ENCODE measurements around the gene MT2A.

MT2A gene

DNA sequence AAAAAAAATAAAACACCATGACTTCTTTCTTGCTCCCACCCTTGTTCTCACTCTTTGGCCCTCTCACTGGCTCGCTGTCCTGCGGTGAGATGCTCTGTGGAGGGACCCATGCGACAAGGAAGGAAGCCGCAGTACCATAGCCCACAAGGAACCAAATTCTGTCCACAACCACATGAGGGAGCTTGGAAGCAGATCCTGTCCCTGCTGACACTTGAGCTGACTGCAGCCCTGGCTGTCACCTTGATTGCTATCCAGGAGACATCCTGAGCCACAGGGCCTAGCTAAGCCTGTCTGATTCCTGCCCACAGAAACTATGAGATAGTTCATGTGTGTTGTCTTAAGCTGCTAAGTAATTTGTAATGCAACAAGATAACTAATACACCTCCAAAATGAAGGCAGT, 4.8 kb upstream of the MT2A start:
- Histone ChIP-seq H3K27ac (ENCODE audit: low read depth, low read length) (no peak overlapping the region), H3K27me3 (ENCODE audit: control insufficient read depth in 1 of 2, insufficient read depth in 2 of 2, low read length in 2 of 2) (no peaks in the 10 kb centered on the region), H3K9me3 (ENCODE audit: low read length) (no peaks in the 10 kb centered on the region), H3K9ac (ENCODE audit: low read length) (no peak overlapping the region), H3K36me3 (ENCODE audit: insufficient read depth, low read length) (no peaks in the 10 kb centered on the region), H3K4me1 (ENCODE audit: insufficient read depth, low read length) (peaks cover 21% of the 10 kb centered on the region), H3K4me3 (ENCODE audit: low read depth in 1 of 2, low read length in 2 of 2) (no peak overlapping the region)

DNA sequence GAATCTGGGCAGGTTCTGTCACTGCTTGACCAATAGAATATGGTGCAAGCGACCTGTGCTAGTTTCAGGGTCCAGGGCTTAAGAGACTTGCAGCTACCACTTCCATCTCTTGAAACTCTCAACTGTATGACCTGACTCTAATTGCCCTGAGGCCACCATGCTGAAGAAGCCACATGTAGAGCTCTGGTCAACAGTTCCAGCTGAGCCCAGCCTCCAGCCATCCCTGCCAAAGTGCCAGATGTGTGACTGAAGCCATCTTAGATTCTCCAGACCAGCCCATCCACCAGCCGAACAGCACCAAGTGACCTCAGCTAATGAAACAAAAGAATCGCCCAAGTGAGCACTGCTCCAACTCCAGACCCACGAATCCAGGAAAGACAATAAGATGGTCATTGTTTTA, 3.4 kb upstream of the MT2A start:
- no peak overlapping the region for H3K4me3 ChIP-seq (ENCODE audit: low read depth in 1 of 2, low read length in 2 of 2)
- H3K27ac ChIP-seq (ENCODE audit: low read depth, low read length) = no peak overlapping the region
- no peak overlapping the region for H3K9ac ChIP-seq (ENCODE audit: low read length)
- peaks cover 28% of the 10 kb centered on the region for H3K4me1 ChIP-seq (ENCODE audit: insufficient read depth, low read length)
- no peaks in the 10 kb centered on the region for H3K27me3 ChIP-seq (ENCODE audit: control insufficient read depth in 1 of 2, insufficient read depth in 2 of 2, low read length in 2 of 2)
- H3K9me3 ChIP-seq (ENCODE audit: low read length) = no peaks in the 10 kb centered on the region
- no peaks in the 10 kb centered on the region for H3K36me3 ChIP-seq (ENCODE audit: insufficient read depth, low read length)

DNA sequence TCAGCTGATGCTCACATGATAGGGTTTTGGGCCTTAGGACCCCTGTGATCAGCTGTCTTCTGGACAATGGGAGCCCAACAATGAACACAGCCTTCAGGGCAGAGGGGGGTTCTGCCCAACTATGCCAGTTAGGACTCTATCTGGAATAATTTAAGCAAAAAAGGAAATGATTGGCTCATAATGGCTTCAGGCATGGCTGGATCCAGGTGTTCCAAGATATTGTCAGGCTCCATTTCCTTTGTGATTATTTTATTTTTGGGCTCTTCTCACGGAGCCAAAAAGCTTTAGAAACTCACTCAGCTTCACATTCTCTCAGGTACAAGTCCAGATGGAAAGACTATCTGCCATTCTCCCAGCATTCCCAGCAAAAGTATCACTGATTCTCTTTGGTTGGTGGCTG, 2.9 kb upstream of the MT2A start:
- Histone ChIP-seq H3K9me3 (ENCODE audit: low read length) (no peaks in the 10 kb centered on the region), H3K27me3 (ENCODE audit: control insufficient read depth in 1 of 2, insufficient read depth in 2 of 2, low read length in 2 of 2) (no peaks in the 10 kb centered on the region), H3K9ac (ENCODE audit: low read length) (no peak overlapping the region), H3K27ac (ENCODE audit: low read depth, low read length) (no peak overlapping the region), H3K4me3 (ENCODE audit: low read depth in 1 of 2, low read length in 2 of 2) (no peak overlapping the region), H3K4me1 (ENCODE audit: insufficient read depth, low read length) (peaks cover 33% of the 10 kb centered on the region), H3K36me3 (ENCODE audit: insufficient read depth, low read length) (no peaks in the 10 kb centered on the region)

DNA sequence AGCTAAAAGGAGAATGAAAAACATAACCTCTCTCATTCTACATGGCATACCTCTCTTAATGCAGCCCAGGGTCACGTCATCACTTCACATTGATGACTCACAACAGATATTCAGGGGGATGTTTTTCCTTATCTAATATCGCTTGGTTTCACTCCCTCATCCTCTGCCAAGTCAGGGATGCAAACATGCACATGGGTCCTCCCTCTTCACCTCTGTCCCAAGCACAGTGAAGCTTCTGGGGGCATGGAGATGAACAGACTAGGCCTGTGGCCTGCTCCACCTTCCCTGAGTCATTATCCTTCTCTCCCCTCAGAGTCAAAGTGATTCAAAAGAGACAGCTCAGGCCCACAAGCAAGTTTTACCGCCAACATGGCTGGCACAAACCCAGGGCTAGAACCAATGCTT, 2.3 kb upstream of the MT2A start:
- Histone ChIP-seq H3K4me3 (ENCODE audit: low read depth in 1 of 2, low read length in 2 of 2) (no peak overlapping the region), H3K9me3 (ENCODE audit: low read length) (no peaks in the 10 kb centered on the region), H3K9ac (ENCODE audit: low read length) (no peak overlapping the region)

DNA sequence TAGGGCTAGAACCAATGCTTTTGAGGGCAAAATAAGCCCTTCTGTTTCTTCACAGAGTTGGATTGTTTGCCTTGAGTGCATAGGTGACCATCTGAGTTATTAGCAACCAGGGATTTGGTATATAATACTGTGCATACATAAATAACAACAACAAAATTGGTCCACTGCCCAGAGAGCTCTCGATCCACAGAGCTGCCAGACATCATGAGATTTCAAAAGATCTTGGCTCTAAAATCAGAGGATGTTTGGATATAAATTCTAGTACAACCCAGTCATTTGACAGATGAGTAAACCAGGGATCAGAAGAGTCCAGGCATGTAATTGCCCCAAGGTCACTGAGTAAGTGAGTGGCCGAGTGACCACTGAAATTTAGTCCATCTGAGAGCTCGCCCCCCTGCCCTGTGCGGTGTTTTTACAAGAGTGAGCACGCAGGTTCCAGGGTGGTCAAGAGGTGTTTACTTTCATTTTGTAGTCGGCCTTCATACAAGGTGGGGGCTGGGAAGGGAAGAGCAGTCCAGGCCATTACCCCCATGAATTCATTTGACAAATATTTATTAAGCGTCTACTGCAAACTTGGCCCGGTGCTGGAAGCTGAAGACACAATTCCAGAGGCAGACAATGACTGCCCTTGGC, 1.8 kb upstream of the MT2A start:
- H3K4me1 ChIP-seq (ENCODE audit: insufficient read depth, low read length) = peaks cover 39% of the 10 kb centered on the region
- no peaks in the 10 kb centered on the region for H3K27me3 ChIP-seq (ENCODE audit: control insufficient read depth in 1 of 2, insufficient read depth in 2 of 2, low read length in 2 of 2)
- H3K27ac ChIP-seq (ENCODE audit: low read depth, low read length) = peak overlapping the region; percentile 95
- H3K4me3 ChIP-seq (ENCODE audit: low read depth in 1 of 2, low read length in 2 of 2) = no peak overlapping the region
- no peaks in the 10 kb centered on the region for H3K36me3 ChIP-seq (ENCODE audit: insufficient read depth, low read length)
- no peak overlapping the region for H3K9ac ChIP-seq (ENCODE audit: low read length)
- H3K9me3 ChIP-seq (ENCODE audit: low read length) = no peaks in the 10 kb centered on the region

More for the DNA sequence above, 2.3 kb upstream of the MT2A start:
- Histone ChIP-seq H3K4me1 (ENCODE audit: insufficient read depth, low read length) (peaks cover 38% of the 10 kb centered on the region), H3K36me3 (ENCODE audit: insufficient read depth, low read length) (no peaks in the 10 kb centered on the region), H3K27me3 (ENCODE audit: control insufficient read depth in 1 of 2, insufficient read depth in 2 of 2, low read length in 2 of 2) (no peaks in the 10 kb centered on the region), H3K27ac (ENCODE audit: low read depth, low read length) (peak overlapping the region; percentile 95)

DNA sequence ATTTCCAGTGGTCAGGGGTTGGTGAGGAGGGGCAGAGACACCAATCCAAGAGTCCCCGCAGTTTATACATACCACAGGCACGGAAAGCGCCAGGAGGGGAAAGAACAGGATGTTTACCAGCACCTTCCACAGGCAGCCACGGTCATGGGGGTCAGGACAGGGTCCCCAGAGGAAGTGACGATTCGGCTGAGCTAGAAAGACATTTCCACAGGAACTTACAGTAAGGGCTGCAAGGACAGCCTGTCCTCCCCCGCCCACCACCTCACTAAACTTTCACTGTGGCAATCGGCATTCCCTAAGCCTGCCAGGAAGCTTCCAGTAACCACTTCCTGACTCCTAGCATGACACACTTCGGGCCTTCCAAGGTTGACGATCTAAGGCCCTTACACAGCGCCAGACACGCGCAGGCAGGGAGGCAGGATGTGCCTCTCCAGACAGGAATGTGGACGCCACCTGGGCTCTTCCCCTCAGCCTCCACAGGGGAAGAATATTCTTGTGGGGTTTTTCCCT, 1.2 kb upstream of the MT2A start:
- Histone ChIP-seq H3K27ac (ENCODE audit: low read depth, low read length) (peak overlapping the region; percentile 95), H3K4me3 (ENCODE audit: low read depth in 1 of 2, low read length in 2 of 2) (no peak overlapping the region), H3K9ac (ENCODE audit: low read length) (peak overlapping the region; percentile 68), H3K9me3 (ENCODE audit: low read length) (no peaks in the 10 kb centered on the region), H3K27me3 (ENCODE audit: control insufficient read depth in 1 of 2, insufficient read depth in 2 of 2, low read length in 2 of 2) (no peaks in the 10 kb centered on the region), H3K4me1 (ENCODE audit: insufficient read depth, low read length) (peaks cover 41% of the 10 kb centered on the region), H3K36me3 (ENCODE audit: insufficient read depth, low read length) (no peaks in the 10 kb centered on the region)

DNA sequence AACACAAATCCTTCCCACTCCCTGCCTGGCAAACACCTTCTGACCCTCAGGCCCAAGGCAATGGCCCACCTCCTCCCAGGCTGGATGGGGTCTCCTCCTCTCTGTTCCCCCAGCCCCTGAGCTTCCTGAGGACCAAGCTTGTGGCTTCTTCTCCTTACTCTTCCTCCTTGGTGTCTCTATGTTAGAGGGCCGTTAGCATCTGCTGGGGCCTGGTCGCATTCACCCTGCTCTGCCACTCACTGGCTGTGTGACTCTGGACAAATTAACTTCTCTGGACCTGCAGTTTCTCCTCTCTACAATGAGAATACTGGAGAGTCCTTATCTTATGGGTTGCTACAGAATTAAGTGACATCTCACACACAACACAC, 725 bp upstream of the MT2A start:
- Histone ChIP-seq H3K4me1 (ENCODE audit: insufficient read depth, low read length) (peaks cover 41% of the 10 kb centered on the region), H3K4me3 (ENCODE audit: low read depth in 1 of 2, low read length in 2 of 2) (peak overlapping the region; percentile 29 to 42), H3K27me3 (ENCODE audit: control insufficient read depth in 1 of 2, insufficient read depth in 2 of 2, low read length in 2 of 2) (no peaks in the 10 kb centered on the region), H3K9ac (ENCODE audit: low read length) (peak overlapping the region; percentile 68), H3K9me3 (ENCODE audit: low read length) (no peaks in the 10 kb centered on the region), H3K36me3 (ENCODE audit: insufficient read depth, low read length) (no peaks in the 10 kb centered on the region), H3K27ac (ENCODE audit: low read depth, low read length) (peak overlapping the region; percentile 95)

DNA sequence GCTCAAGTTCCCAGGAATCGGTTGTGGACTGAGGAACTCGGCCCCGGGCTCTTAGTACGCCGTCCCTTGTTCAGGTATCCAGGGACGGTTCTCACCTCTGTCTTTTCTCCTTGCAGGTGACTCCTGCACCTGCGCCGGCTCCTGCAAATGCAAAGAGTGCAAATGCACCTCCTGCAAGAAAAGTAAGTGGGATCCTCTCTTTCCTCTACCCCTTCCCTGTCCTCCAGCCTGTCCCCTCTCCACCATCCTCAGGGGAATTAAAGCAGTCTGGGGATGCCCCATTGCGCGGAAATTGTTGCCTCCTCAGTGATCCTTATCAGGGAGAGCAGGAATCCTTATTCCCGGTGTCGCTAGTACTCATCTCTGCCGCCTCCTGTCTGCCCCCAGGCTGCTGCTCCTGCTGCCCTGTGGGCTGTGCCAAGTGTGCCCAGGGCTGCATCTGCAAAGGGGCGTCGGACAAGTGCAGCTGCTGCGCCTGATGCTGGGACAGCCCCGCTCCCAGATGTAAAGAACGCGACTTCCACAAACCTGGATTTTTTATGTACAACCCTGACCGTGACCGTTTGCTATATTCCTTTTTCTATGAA, 585 bp downstream of the MT2A start:
- Histone ChIP-seq H3K9ac (ENCODE audit: low read length) (peak overlapping the region; percentile 49), H3K4me1 (ENCODE audit: insufficient read depth, low read length) (peaks cover 41% of the 10 kb centered on the region), H3K9me3 (ENCODE audit: low read length) (no peaks in the 10 kb centered on the region), H3K27me3 (ENCODE audit: control insufficient read depth in 1 of 2, insufficient read depth in 2 of 2, low read length in 2 of 2) (no peaks in the 10 kb centered on the region), H3K36me3 (ENCODE audit: insufficient read depth, low read length) (no peaks in the 10 kb centered on the region), H3K4me3 (ENCODE audit: low read depth in 1 of 2, low read length in 2 of 2) (peak overlapping the region; percentile 67 to 72), H3K27ac (ENCODE audit: low read depth, low read length) (peak overlapping the region; percentile 84)

DNA sequence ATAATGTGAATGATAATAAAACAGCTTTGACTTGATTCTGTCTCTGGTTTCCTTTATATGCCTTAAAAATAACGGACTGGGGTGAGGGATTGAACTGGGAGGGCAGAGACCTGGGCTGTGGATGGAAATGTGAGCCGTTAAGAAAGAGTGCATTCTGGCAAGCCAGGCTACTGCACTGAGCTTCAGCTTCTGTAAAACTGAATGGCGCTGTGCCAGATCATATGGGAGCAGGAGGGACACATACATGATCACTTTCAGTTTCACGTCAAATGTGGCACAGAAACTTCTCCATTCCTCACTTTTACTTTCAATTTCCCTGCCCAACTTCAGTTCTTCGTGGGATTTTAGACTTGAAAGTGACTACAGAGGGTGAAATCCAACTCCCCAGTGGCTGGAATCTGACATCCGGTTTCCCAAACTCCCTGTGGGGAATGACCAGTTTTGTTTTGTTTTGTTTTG, 1.1 kb downstream of the MT2A start:
- Histone ChIP-seq H3K36me3 (ENCODE audit: insufficient read depth, low read length) (no peaks in the 10 kb centered on the region), H3K4me3 (ENCODE audit: low read depth in 1 of 2, low read length in 2 of 2) (peak overlapping the region; percentile 67 to 72), H3K9me3 (ENCODE audit: low read length) (no peaks in the 10 kb centered on the region), H3K27ac (ENCODE audit: low read depth, low read length) (peak overlapping the region; percentile 84), H3K9ac (ENCODE audit: low read length) (peak overlapping the region; percentile 49), H3K4me1 (ENCODE audit: insufficient read depth, low read length) (peaks cover 41% of the 10 kb centered on the region), H3K27me3 (ENCODE audit: control insufficient read depth in 1 of 2, insufficient read depth in 2 of 2, low read length in 2 of 2) (no peaks in the 10 kb centered on the region)

DNA sequence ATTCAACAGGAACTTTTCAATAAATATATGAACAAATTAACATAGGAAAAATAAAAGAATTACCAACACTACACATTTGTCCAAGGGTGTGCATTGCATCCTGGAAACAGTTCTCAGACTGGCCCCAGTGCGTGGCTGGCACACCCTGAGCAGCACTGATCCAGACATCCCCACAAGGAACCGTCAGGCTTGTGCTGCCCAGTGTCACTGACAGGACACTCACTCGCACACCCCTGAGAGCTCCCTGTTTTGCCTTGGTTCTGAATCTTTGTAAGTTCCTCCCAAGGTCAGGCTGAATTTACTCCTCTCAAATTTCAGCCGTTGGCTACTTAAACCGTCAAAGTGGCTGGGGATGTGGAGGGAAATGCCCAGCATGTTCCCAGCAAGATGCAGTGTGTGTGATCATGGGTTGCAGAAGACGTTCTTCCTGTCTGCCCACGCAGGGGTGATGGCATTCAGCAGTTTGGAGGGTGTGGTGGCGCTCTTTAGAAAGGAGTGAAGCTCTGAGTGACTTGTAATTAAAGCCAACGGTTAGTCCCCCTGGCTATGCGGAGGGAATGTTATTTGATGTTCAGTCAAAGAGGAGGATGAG, 1.7 kb downstream of the MT2A start:
- Histone ChIP-seq H3K9me3 (ENCODE audit: low read length) (no peaks in the 10 kb centered on the region), H3K9ac (ENCODE audit: low read length) (peak overlapping the region; percentile 49), H3K4me3 (ENCODE audit: low read depth in 1 of 2, low read length in 2 of 2) (peak overlapping the region; percentile 67 to 72), H3K36me3 (ENCODE audit: insufficient read depth, low read length) (no peaks in the 10 kb centered on the region), H3K27ac (ENCODE audit: low read depth, low read length) (peak overlapping the region; percentile 84), H3K27me3 (ENCODE audit: control insufficient read depth in 1 of 2, insufficient read depth in 2 of 2, low read length in 2 of 2) (no peaks in the 10 kb centered on the region), H3K4me1 (ENCODE audit: insufficient read depth, low read length) (peaks cover 41% of the 10 kb centered on the region)

DNA sequence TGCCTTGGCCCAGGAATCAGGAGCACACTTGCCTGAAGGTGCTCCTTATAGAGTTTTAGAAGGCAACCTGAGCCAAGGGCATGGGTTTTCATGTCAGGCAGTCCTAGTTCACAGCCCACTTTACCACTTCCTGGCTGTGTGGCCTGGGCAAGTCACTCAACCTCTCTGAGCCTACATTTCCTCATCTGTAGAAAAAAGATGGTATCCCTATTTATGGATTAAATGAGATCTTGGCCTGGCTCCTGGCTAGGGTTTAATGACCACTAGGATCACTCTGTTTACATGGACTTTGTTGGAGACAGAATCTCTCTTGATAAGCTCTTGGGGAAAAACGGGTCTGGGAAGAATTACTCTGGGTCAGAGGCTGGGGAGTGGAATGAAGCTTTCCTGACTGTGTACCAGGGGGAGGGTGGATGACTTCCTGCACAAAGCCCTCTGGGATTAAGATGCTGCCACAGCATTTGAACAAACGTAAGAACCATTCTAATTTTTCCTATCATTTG, 2.3 kb downstream of the MT2A start:
- peak overlapping the region; percentile 84 for H3K27ac ChIP-seq (ENCODE audit: low read depth, low read length)
- H3K36me3 ChIP-seq (ENCODE audit: insufficient read depth, low read length) = no peaks in the 10 kb centered on the region
- no peak overlapping the region for H3K9ac ChIP-seq (ENCODE audit: low read length)
- peak overlapping the region in 1 of 2 donors; percentile 72 for H3K4me3 ChIP-seq (ENCODE audit: low read depth in 1 of 2, low read length in 2 of 2)
- H3K27me3 ChIP-seq (ENCODE audit: control insufficient read depth in 1 of 2, insufficient read depth in 2 of 2, low read length in 2 of 2) = no peaks in the 10 kb centered on the region
- H3K9me3 ChIP-seq (ENCODE audit: low read length) = no peaks in the 10 kb centered on the region
- H3K4me1 ChIP-seq (ENCODE audit: insufficient read depth, low read length) = peaks cover 41% of the 10 kb centered on the region

Data from muscle layer of colon (tissue), 2 donors.